Peyer's patch (tissue), 4 donors: ENCODE measurements around the gene IGFBP1.

Experiments
- CTCF ChIP-seq, 6 experiments: fragments of 450-650 bp in 4 of 6; fragments of 200-600 bp in 2 of 6; sonication (generic) in 1 of 6; IDR thresholded peaks; one replicate each; pipeline ENCODE4 v1.5.1; 2017 to 2019; ENCODE audit warnings: antibody characterized with exemption in 6 of 6, mild to moderate bottlenecking in 3 of 6, moderate library complexity in 1 of 6
- POLR2A ChIP-seq, 2 donors: fragments of 450-650 bp; IDR thresholded peaks; one replicate each; pipeline ENCODE4 v1.5.1; 2017; ENCODE audit warnings: antibody characterized with exemption in 2 of 2, mild to moderate bottlenecking in 2 of 2, moderate library complexity in 2 of 2

DNA sequence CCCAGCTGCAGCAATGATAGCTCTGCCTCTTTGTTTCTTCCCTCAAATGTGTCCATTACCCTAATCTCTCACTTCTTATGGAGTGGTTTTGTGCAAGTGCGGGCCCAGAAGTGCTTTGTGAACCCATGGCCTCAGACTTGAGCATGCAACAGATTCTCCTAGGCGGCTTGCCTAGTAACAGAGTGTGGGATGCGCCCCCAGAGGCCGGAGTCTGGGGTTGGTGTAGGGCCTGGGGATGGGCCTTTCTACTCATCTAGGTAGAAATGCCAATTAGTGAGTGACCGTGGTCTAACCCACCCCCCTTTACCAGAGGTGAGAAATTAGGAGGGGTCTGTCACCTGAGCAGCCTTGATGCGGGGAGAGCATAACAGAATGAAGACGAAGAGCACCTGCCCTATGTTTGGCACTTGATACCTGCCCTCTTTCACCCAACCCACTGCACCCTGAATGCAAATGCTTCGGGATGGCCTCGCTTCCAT, 7.0 kb upstream of the IGFBP1 start:
- TF ChIP-seq CTCF (IDR thresholded peaks at IDR 0.05) (no peak), POLR2A (IDR thresholded peaks at IDR 0.05) (no peak)
